Measurements from ENCODE around the gene IFNG-AS1. TPM values are rescaled to one million over a fixed set of nuclear protein-coding genes. Genes with fewer than 3 reads are reported as not detected.

Gene IFNG-AS1
- total RNA-seq, 1 experiment from 2014 or later = not detected

GRCh38 chr12:68037616-68038255 is 48.5 kb downstream of the IFNG-AS1 start:
- no peak for DNase-seq (ENCODE audit: low spot score)

- DNase-seq (ENCODE audit: low spot score) = no peak
Observed at GRCh38 chr12:68038650-68039049, 49.4 kb downstream of the IFNG-AS1 start.

GRCh38 chr12:68040450-68041075 is 51.3 kb downstream of the IFNG-AS1 start:
- DNase-seq (ENCODE audit: low spot score) = peak; percentile 74

- no peak for DNase-seq (ENCODE audit: low spot score)
Observed at GRCh38 chr12:68042212-68042699, 53.0 kb downstream of the IFNG-AS1 start.

- DNase-seq (ENCODE audit: low spot score) = no peak
Observed at GRCh38 chr12:68043435-68043834, 54.2 kb downstream of the IFNG-AS1 start.

- DNase-seq (ENCODE audit: low spot score) = no peak
Observed at GRCh38 chr12:68048648-68049297, 59.5 kb downstream of the IFNG-AS1 start.

- no peak for DNase-seq (ENCODE audit: low spot score)
Observed at GRCh38 chr12:68056300-68056699, 67.1 kb downstream of the IFNG-AS1 start.

- no peak for DNase-seq (ENCODE audit: low spot score)
Observed at GRCh38 chr12:68063900-68064590, 74.8 kb downstream of the IFNG-AS1 start.

GRCh38 chr12:68065163-68065562 is 75.9 kb downstream of the IFNG-AS1 start:
- DNase-seq (ENCODE audit: low spot score) = no peak

- no peak for DNase-seq (ENCODE audit: low spot score)
Observed at GRCh38 chr12:68065687-68066086, 76.4 kb downstream of the IFNG-AS1 start.

GRCh38 chr12:68067762-68068376 is 78.6 kb downstream of the IFNG-AS1 start:
- no peak for DNase-seq (ENCODE audit: low spot score)

GRCh38 chr12:68069275-68069674 is 80.0 kb downstream of the IFNG-AS1 start:
- DNase-seq (ENCODE audit: low spot score) = no peak

Other genes with a start within 250 kb of the IFNG-AS1 start
- not detected in 2 replicates for gene IFNG, start 170.3 kb downstream of the IFNG-AS1 start, total RNA-seq (2014; rRNA removed; shearing (Covaris generic))
- not detected in 2 replicates for gene IL26, start 236.4 kb downstream of the IFNG-AS1 start, total RNA-seq (2014; rRNA removed; shearing (Covaris generic))

All from A172 (cell line).